Neuronal stem cell (in vitro differentiated cells): ENCODE results near the gene SIK2. TPM values are rescaled to one million over a fixed set of nuclear protein-coding genes. Genes with fewer than 3 reads are reported as not detected.

Experiments used
- DNase-seq: peaks from one replicate; pipeline ENCODE4 v3.0.0-alpha.2; 2013; ENCODE audit warnings: low spot score
- H2AFZ ChIP-seq: one replicate; pipeline ENCODE4 v1.6.1; 2013; ENCODE audit warnings: mild to moderate bottlenecking, low read length, inconsistent platforms
- H2AK5ac ChIP-seq: 2 replicates; pipeline ENCODE4 v1.6.1; 2013; ENCODE audit warnings: low read depth, mild to moderate bottlenecking, inconsistent platforms, low read length, moderate library complexity, mixed read lengths
- H2BK120ac ChIP-seq: 2 replicates; pipeline ENCODE4 v1.6.1; 2013; ENCODE audit warnings: low read depth, mild to moderate bottlenecking, inconsistent platforms, low read length, moderate library complexity, mixed read lengths
- H2BK12ac ChIP-seq: one replicate; pipeline ENCODE4 v1.6.1; 2013; ENCODE audit warnings: low read length, inconsistent platforms
- H2BK15ac ChIP-seq: 2 replicates; pipeline ENCODE4 v1.6.1; 2013; ENCODE audit warnings: mild to moderate bottlenecking, low read length, inconsistent platforms, mixed read lengths
- H2BK5ac ChIP-seq: one replicate; pipeline ENCODE4 v1.6.1; 2013; ENCODE audit warnings: inconsistent platforms, mild to moderate bottlenecking, low read length, moderate library complexity
- H3K14ac ChIP-seq: one replicate; pipeline ENCODE4 v1.6.1; 2013; ENCODE audit warnings: low read length, inconsistent platforms
- H3K18ac ChIP-seq: 2 replicates; pipeline ENCODE4 v1.6.1; 2013; ENCODE audit warnings: low read length, inconsistent platforms
- H3K23ac ChIP-seq: 2 replicates; pipeline ENCODE4 v1.6.1; 2013; ENCODE audit warnings: low read depth, mild to moderate bottlenecking, mixed read lengths, low read length, inconsistent platforms; ENCODE audit not compliant: poor library complexity
- H3K27ac ChIP-seq: replicated peaks from 3 replicates; pipeline ENCODE4 v1.5.1; 2013; ENCODE audit warnings: low read length, inconsistent platforms
- H3K27me3 ChIP-seq, 3 experiments: 2 replicates each; pipeline ENCODE4 v1.6.1; 2013; ENCODE audit warnings: low read length in 3 of 3, mild to moderate bottlenecking in 2 of 3, inconsistent platforms in 1 of 3, low read depth in 1 of 3, mixed read lengths in 1 of 3, moderate library complexity in 1 of 3; ENCODE audit not compliant: control insufficient read depth in 3 of 3, insufficient read depth in 3 of 3
- H3K36me3 ChIP-seq, 2 donors: replicated peaks in 1 of 2; 2 replicates each; pipeline ENCODE4 v1.6.1; 2013; ENCODE audit warnings: low read length in 2 of 2; ENCODE audit not compliant: control insufficient read depth in 2 of 2, insufficient read depth in 2 of 2
- H3K4ac ChIP-seq: 2 replicates; pipeline ENCODE4 v1.6.1; 2013; ENCODE audit warnings: inconsistent platforms, mild to moderate bottlenecking, low read length, moderate library complexity
- H3K4me1 ChIP-seq, 2 donors: 1 replicate in 1 of 2; 2 replicates in 1 of 2; pipeline ENCODE4 v1.6.1; 2013; ENCODE audit warnings: low read length in 2 of 2, low read depth in 1 of 2; ENCODE audit not compliant: control insufficient read depth in 2 of 2, insufficient read depth in 1 of 2
- H3K4me2 ChIP-seq: one replicate; pipeline ENCODE4 v1.6.1; 2013; ENCODE audit warnings: mild to moderate bottlenecking, low read length, inconsistent platforms; ENCODE audit not compliant: insufficient read depth, poor library complexity, severe bottlenecking
- H3K4me3 ChIP-seq, 2 donors: 2 replicates each; pipeline ENCODE4 v1.5.1; 2013; ENCODE audit warnings: low read length in 2 of 2, mild to moderate bottlenecking in 2 of 2, inconsistent platforms in 1 of 2, moderate library complexity in 1 of 2
- H3K79me1 ChIP-seq: one replicate; pipeline ENCODE4 v1.6.1; 2013; ENCODE audit warnings: low read depth, mild to moderate bottlenecking, inconsistent platforms, low read length, moderate library complexity
- H3K9ac ChIP-seq: one replicate; pipeline ENCODE4 v1.6.1; 2013; ENCODE audit warnings: mild to moderate bottlenecking, low read depth, low read length, inconsistent platforms; ENCODE audit not compliant: poor library complexity
- H3K9me3 ChIP-seq, 2 donors: replicated peaks in 1 of 2; 2 replicates each; pipeline versions ENCODE3 to v1.6.1; 2013; ENCODE audit warnings: low read length in 2 of 2, mild to moderate bottlenecking in 2 of 2, inconsistent platforms in 1 of 2, low read depth in 1 of 2, mixed read lengths in 1 of 2, moderate library complexity in 1 of 2; ENCODE audit not compliant: control insufficient read depth in 2 of 2, insufficient read depth in 1 of 2
- H4K8ac ChIP-seq: one replicate; pipeline ENCODE4 v1.6.1; 2013; ENCODE audit warnings: low read depth, mild to moderate bottlenecking, inconsistent platforms, low read length, moderate library complexity
- H4K91ac ChIP-seq: one replicate; pipeline ENCODE4 v1.6.1; 2013; ENCODE audit warnings: low read length, low read depth, mild to moderate bottlenecking, inconsistent platforms; ENCODE audit not compliant: poor library complexity
- WGBS, 2 donors: extraction: QIAGEN DNeasy Blood & Tissue Kit; methylation state at CpG; one replicate each; pipeline ENCODE4 v1.1.7; 2013; ENCODE audit warnings: missing lambda C conversion rate in 2 of 2, mixed read lengths in 1 of 2; ENCODE audit not compliant: insufficient read length in 2 of 2, insufficient replicate concordance in 1 of 2; ENCODE audit errors: extremely low coverage in 2 of 2; 5-methylcytosine and 5-hydroxymethylcytosine counted together
- polyA plus RNA-seq, 2 experiments: library from polyadenylated mRNA; stranded (reverse); fragments of 200-250 nt; gene quantifications; one replicate each; pipeline ENCODE4 v1.2.3, GENCODE V29; 2013

The SIK2 gene
- 7.0 TPM for polyA plus RNA-seq (2013, experiment 1 of 2)
- polyA plus RNA-seq (2013, experiment 2 of 2): 7.2 TPM

- Histone ChIP-seq H3K4me2 (peak within 1 kb of the TSS; percentile 75), H3K14ac (peak within 1 kb of the TSS; percentile 89), H4K8ac (peak within 1 kb of the TSS; percentile 92), H3K23ac (peak within 1 kb of the TSS; percentile 93), H2BK5ac (peak within 1 kb of the TSS; percentile 98), H2BK15ac (peak within 1 kb of the TSS; percentile 85), H3K9me3 (no peaks in the 10 kb centered on the region), H3K9ac (peak within 1 kb of the TSS; percentile 97), H3K79me1 (peaks cover 2% of the 10 kb centered on the region), H2AK5ac (peak within 1 kb of the TSS; percentile 46), H3K27ac (peak within 1 kb of the TSS; percentile 64), H3K27me3 (peaks cover 0 to 3% (median 0%) of the 10 kb centered on the region in 3 experiments), H3K4me3 (peak within 1 kb of the TSS; percentile 89 to 94), H4K91ac (no peak within 1 kb of the TSS), H3K36me3 (no peaks in the 10 kb centered on the region), H3K4me1 (peaks cover 2 to 8% of the 10 kb centered on the region in 2 donors), H2AFZ (peak within 1 kb of the TSS; percentile 91), H3K18ac (peak within 1 kb of the TSS; percentile 99), H2BK120ac (peak within 1 kb of the TSS; percentile 81), H3K4ac (peak within 1 kb of the TSS; percentile 84), H2BK12ac (no peak within 1 kb of the TSS)
- DNase-seq: peak; percentile 94
- WGBS, 2 donors: no CpG with 5 or more reads among the region's 100 CpGs
Measured at GRCh38 chr11:111601979-111602864, at the start of gene SIK2. SIK2 (plus strand) TSS chr11:111602449; CDS start chr11:111602564, 115 bp downstream.

DNA sequence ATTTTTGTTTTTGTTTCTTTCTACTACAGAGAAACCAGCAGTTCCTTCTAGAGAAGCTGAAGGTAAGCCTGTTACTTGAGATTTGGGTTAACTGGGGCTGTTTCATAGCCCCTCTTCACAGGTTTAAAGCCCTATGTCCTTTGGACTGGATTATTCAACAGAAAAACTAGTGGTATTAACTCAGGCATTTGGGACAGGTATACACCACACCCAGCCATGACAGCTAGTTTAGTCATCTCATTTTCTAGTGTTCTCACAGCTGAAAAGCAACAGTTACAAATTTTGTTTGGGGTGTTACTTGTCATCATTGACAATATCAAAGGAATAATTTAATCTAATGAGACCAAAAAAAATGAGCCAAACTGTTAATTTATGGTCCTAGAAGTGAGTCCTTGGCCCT, 47.7 kb upstream of the SIK2 start:
- Histone ChIP-seq H3K4ac (no peak overlapping the region), H3K9ac (no peak overlapping the region), H2BK12ac (no peak overlapping the region), H3K14ac (no peak overlapping the region), H3K79me1 (no peaks in the 10 kb centered on the region), H4K8ac (no peak overlapping the region), H2BK15ac (no peak overlapping the region), H2AK5ac (no peak overlapping the region), H2BK5ac (no peak overlapping the region), H3K4me3 (no peak overlapping the region), H3K4me1 (no peaks in the 10 kb centered on the region), H3K36me3 (no peaks in the 10 kb centered on the region), H2BK120ac (no peak overlapping the region), H3K4me2 (no peak overlapping the region), H4K91ac (no peak overlapping the region), H3K23ac (no peak overlapping the region), H3K27ac (no peak overlapping the region), H2AFZ (no peak overlapping the region), H3K27me3 (peaks cover 0 to 24% (median 0%) of the 10 kb centered on the region in 3 experiments), H3K9me3 (peaks cover 0 to 6% of the 10 kb centered on the region in 2 donors), H3K18ac (no peak overlapping the region)
- DNase-seq: no peak

GRCh38 chr11:111555255-111555654, 47.0 kb upstream of the SIK2 start:
- H3K23ac ChIP-seq: no peak overlapping the region
- H3K27ac ChIP-seq: no peak overlapping the region
- no peak overlapping the region for H3K18ac ChIP-seq

GRCh38 chr11:111557425-111558111, 44.7 kb upstream of the SIK2 start:
- no peak overlapping the region for H3K9ac ChIP-seq
- H3K27ac ChIP-seq: no peak overlapping the region

More at GRCh38 chr11:111555255-111555654, 47.0 kb upstream of the SIK2 start:
- no peak overlapping the region for H2AFZ ChIP-seq
- H3K79me1 ChIP-seq: no peaks in the 10 kb centered on the region
- H2AK5ac ChIP-seq: no peak overlapping the region
- peaks cover 0 to 18% (median 0%) of the 10 kb centered on the region in 3 experiments for H3K27me3 ChIP-seq
- no peak overlapping the region for H2BK12ac ChIP-seq
- no peak overlapping the region for H3K14ac ChIP-seq
- DNase-seq: no peak
- H3K4ac ChIP-seq: no peak overlapping the region
- no peak overlapping the region for H3K9ac ChIP-seq
- no peaks in the 10 kb centered on the region for H3K36me3 ChIP-seq
- peaks cover 0 to 6% of the 10 kb centered on the region in 2 donors for H3K9me3 ChIP-seq
- H3K4me1 ChIP-seq: no peaks in the 10 kb centered on the region
- H3K4me3 ChIP-seq: no peak overlapping the region
- H3K4me2 ChIP-seq: no peak overlapping the region
- H2BK5ac ChIP-seq: no peak overlapping the region
- no peak overlapping the region for H4K91ac ChIP-seq
- no peak overlapping the region for H2BK120ac ChIP-seq
- H2BK15ac ChIP-seq: no peak overlapping the region
- no peak overlapping the region for H4K8ac ChIP-seq

More at GRCh38 chr11:111557425-111558111, 44.7 kb upstream of the SIK2 start:
- no peak overlapping the region for H2BK120ac ChIP-seq
- no peak overlapping the region for H2AK5ac ChIP-seq
- H3K4me1 ChIP-seq: peaks cover 0 to 3% of the 10 kb centered on the region in 2 donors
- H3K36me3 ChIP-seq: no peaks in the 10 kb centered on the region
- H3K23ac ChIP-seq: no peak overlapping the region
- H3K4me2 ChIP-seq: no peak overlapping the region
- H2BK15ac ChIP-seq: no peak overlapping the region
- H3K4me3 ChIP-seq: no peak overlapping the region
- H4K8ac ChIP-seq: no peak overlapping the region
- no peak overlapping the region for H2BK5ac ChIP-seq
- H3K79me1 ChIP-seq: no peaks in the 10 kb centered on the region
- no peak overlapping the region for H3K4ac ChIP-seq
- no CpG with 5 or more reads among the region's 5 CpGs for WGBS, 2 donors
- no peak overlapping the region for H2BK12ac ChIP-seq
- no peaks in the 10 kb centered on the region for H3K27me3 ChIP-seq
- H2AFZ ChIP-seq: no peak overlapping the region
- H3K14ac ChIP-seq: no peak overlapping the region
- DNase-seq: no peak
- H3K18ac ChIP-seq: no peak overlapping the region
- peaks cover 0 to 6% of the 10 kb centered on the region in 2 donors for H3K9me3 ChIP-seq
- no peak overlapping the region for H4K91ac ChIP-seq
